ENCODE data around the gene AGGF1. TPM values are rescaled to one million over a fixed set of nuclear protein-coding genes. Genes with fewer than 3 reads are reported as not detected.

AGGF1 gene
- total RNA-seq, 1 experiment from 2014 or later, result 15.4 TPM

Other genes starting within 250 kb of the AGGF1 start
- gene F2RL1, start 211.4 kb upstream of the AGGF1 start, total RNA-seq (2021), result 34.5 and 34.6 TPM in 2 replicates
- gene S100Z, start 180.4 kb upstream of the AGGF1 start, total RNA-seq (2021), result not detected in 2 replicates
- gene CRHBP, start 77.4 kb upstream of the AGGF1 start, total RNA-seq (2021), result not detected in 2 replicates
- gene ZBED3, start 56.9 kb downstream of the AGGF1 start, total RNA-seq (2021), result 6.1 and 12.3 TPM in 2 replicates
- gene PDE8B, start 180.3 kb downstream of the AGGF1 start, total RNA-seq (2021), result 1.7 and 1.8 TPM in 2 replicates

Measured in PC-9 (cell line).